Nephron progenitor cell (in vitro differentiated cells): ENCODE data around the gene NDUFS6.
A peak's percentile ranks its signal among the peaks of the same experiment; 100 is the strongest.
"Not testable (repeated sequence)": the region's sequence is repeated elsewhere in the genome, so short reads cannot be mapped to it uniquely, and the experiment has no call there.

Source experiments
- DNase-seq: peaks from one replicate; pipeline ENCODE4 v3.0.0; 2021
- H3K27ac Mint-ChIP-seq: 2 replicates; pipeline ENCODE4 v1.8.0; 2021; ENCODE audit warnings: mild to moderate bottlenecking, moderate library complexity, mixed read lengths
- H3K27me3 Mint-ChIP-seq: 2 replicates; pipeline ENCODE4 v1.8.0; 2021; ENCODE audit warnings: mild to moderate bottlenecking, low read depth, mixed read lengths; ENCODE audit not compliant: poor library complexity
- H3K36me3 Mint-ChIP-seq: 2 replicates; pipeline ENCODE4 v1.8.0; 2021; ENCODE audit warnings: low read depth, mixed read lengths
- H3K4me1 Mint-ChIP-seq: 2 replicates; pipeline ENCODE4 v1.8.0; 2021; ENCODE audit warnings: mixed read lengths
- H3K4me3 Mint-ChIP-seq: 2 replicates; pipeline ENCODE4 v1.8.0; 2021; ENCODE audit warnings: mild to moderate bottlenecking, moderate library complexity, mixed read lengths
- H3K9me3 Mint-ChIP-seq: 2 replicates; pipeline ENCODE4 v1.8.0; 2021; ENCODE audit warnings: mild to moderate bottlenecking, moderate library complexity, mixed read lengths
- CTCF ChIP-seq: fragments of 200-600 bp; sonication (generic); IDR thresholded peaks from 2 replicates; pipeline ENCODE4 v1.5.0; 2021; ENCODE audit warnings: antibody characterized with exemption

NDUFS6 gene

GRCh38 chr5:1809416-1810035, 8.3 kb downstream of the NDUFS6 start:
- no peak for DNase-seq
- Mint-ChIP-seq H3K4me3 (no peak overlapping the region), H3K27ac (no peak overlapping the region), H3K36me3 (peaks cover 79% of the 10 kb centered on the region), H3K9me3 (no peaks in the 10 kb centered on the region), H3K27me3 (peaks cover 2% of the 10 kb centered on the region), H3K4me1 (no peaks in the 10 kb centered on the region)
- TF ChIP-seq CTCF: no peak

- DNase-seq: no peak
- Mint-ChIP-seq H3K4me1 (no peaks in the 10 kb centered on the region), H3K27ac (no peak overlapping the region), H3K36me3 (peaks cover 79% of the 10 kb centered on the region), H3K9me3 (no peaks in the 10 kb centered on the region), H3K4me3 (no peak overlapping the region), H3K27me3 (peaks cover 2% of the 10 kb centered on the region)
- TF ChIP-seq CTCF: no peak
These were observed 9.4 kb downstream of the NDUFS6 start for GRCh38 chr5:1810581-1811101.

- Mint-ChIP-seq H3K9me3 (no peaks in the 10 kb centered on the region), H3K27ac (peak overlapping the region; percentile 11), H3K36me3 (peaks cover 89% of the 10 kb centered on the region), H3K4me3 (no peak overlapping the region), H3K27me3 (peaks cover 6% of the 10 kb centered on the region), H3K4me1 (no peaks in the 10 kb centered on the region)
- TF ChIP-seq CTCF: no peak
- DNase-seq: no peak
These were observed 13.2 kb downstream of the NDUFS6 start for GRCh38 chr5:1814183-1815020.

- no peak overlapping the region for H3K27ac Mint-ChIP-seq
- no peak for TF ChIP-seq CTCF
- no peak overlapping the region for H3K4me3 Mint-ChIP-seq
- H3K27me3 Mint-ChIP-seq: peaks cover 6% of the 10 kb centered on the region
- no peaks in the 10 kb centered on the region for H3K4me1 Mint-ChIP-seq
- no peak for DNase-seq
- H3K36me3 Mint-ChIP-seq: peaks cover 92% of the 10 kb centered on the region
- no peaks in the 10 kb centered on the region for H3K9me3 Mint-ChIP-seq
These were observed 14.0 kb downstream of the NDUFS6 start for GRCh38 chr5:1815071-1815786.

GRCh38 chr5:1815881-1816292, 14.7 kb downstream of the NDUFS6 start:
- no peak for TF ChIP-seq CTCF
- H3K9me3 Mint-ChIP-seq: no peaks in the 10 kb centered on the region
- H3K36me3 Mint-ChIP-seq: peaks cover 92% of the 10 kb centered on the region
- H3K4me3 Mint-ChIP-seq: no peak overlapping the region
- H3K4me1 Mint-ChIP-seq: no peaks in the 10 kb centered on the region
- peaks cover 6% of the 10 kb centered on the region for H3K27me3 Mint-ChIP-seq
- no peak for DNase-seq
- no peak overlapping the region for H3K27ac Mint-ChIP-seq

- not testable (repeated sequence) for H3K27me3 Mint-ChIP-seq, H3K9me3 Mint-ChIP-seq, H3K27ac Mint-ChIP-seq, DNase-seq, H3K4me3 Mint-ChIP-seq, H3K4me1 Mint-ChIP-seq
- peaks cover 92% of the 10 kb centered on the region for H3K36me3 Mint-ChIP-seq
These were observed 15.4 kb downstream of the NDUFS6 start for GRCh38 chr5:1816495-1817089.
